ENCODE measurements around the gene HSPB2.

- TF ChIP-seq EZH2 (IDR thresholded peaks at IDR 0.05) (no peak), POLR2AphosphoS5 (IDR thresholded peaks at IDR 0.05; ENCODE audit: borderline replicate concordance, low read depth, low read length) (no peak)
Observed at GRCh38 chr11:111886844-111887243, 25.7 kb upstream of the HSPB2 start.

Data from SK-N-MC (cell line).